Left ventricle myocardium inferior (tissue), 1 donor: ENCODE results near the gene TMEM141. TPM values are rescaled to one million over a fixed set of nuclear protein-coding genes. Genes with fewer than 3 reads are reported as not detected.

Source experiments
- DNase-seq: peaks from one replicate; pipeline ENCODE4 v3.0.0-alpha.2; 2020
- H3K27ac ChIP-seq: fragments of 200-600 bp; replicated peaks from 2 replicates; pipeline ENCODE4 v1.8.0; 2021
- H3K27me3 ChIP-seq: fragments of 200-600 bp; 2 replicates; pipeline ENCODE4 v1.8.0; 2021; ENCODE audit warnings: low read depth
- H3K36me3 ChIP-seq: fragments of 200-600 bp; 2 replicates; pipeline ENCODE4 v1.8.0; 2021
- H3K4me1 ChIP-seq: fragments of 200-600 bp; 2 replicates; pipeline ENCODE4 v1.8.0; 2021
- H3K4me3 ChIP-seq: fragments of 200-600 bp; 2 replicates; pipeline ENCODE4 v1.8.0; 2021; ENCODE audit warnings: mild to moderate bottlenecking, moderate library complexity
- H3K9me3 ChIP-seq: fragments of 200-600 bp; replicated peaks from 2 replicates; pipeline ENCODE4 v1.8.0; 2021
- intact Hi-C: fragments of 100-400 bp; cut with micrococcal nuclease; formaldehyde crosslinking; loops from one replicate; pipeline ENCODE4 v1.11.0; 2022
- total RNA-seq: library from RNA; stranded (reverse); fragmentation: NEBNext Ultra II Directional; extraction: Animal tissue kit (Norgen Biotek cat#: 25700); gene quantifications from one replicate; pipeline ENCODE4 v1.2.1, GENCODE V29; 2021
- TF ChIP-seq, protein P1 (sequence below): fragments of 200-600 bp; IDR thresholded peaks from 2 replicates; pipeline ENCODE4 v1.8.0; 2021; ENCODE audit warnings: antibody characterized with exemption, mild to moderate bottlenecking, borderline replicate concordance
- donor health status: DM: no; HTN: yes; CAD: no; lungs with severe emphysema.

TMEM141 gene
- total RNA-seq, 1 donor from 2014 or later, result 71.4 TPM

DNA sequence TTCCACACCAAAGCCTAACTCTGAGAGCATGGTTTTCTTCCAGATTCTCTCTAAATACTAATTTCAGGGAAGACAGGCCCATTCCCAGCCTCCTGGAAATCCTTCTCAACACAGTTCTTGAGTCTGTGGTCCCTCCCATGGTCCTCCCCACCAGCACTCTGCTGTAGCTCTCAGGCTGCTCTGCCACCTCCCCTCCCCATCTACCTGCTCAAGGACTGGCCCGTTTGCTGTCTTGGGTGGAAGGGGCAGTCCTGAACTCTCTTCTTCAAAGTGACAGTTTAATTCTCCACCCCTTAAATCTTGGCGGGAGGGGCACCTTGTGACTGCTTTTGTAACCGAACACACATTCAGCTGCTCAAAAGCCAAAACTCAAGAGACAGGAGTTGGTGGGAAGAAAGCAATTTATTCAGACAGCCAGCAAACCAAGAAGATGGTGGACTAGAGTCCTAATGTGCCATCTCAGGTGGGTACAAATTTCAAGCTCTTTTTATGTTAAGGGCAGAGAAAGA is 19.2 kb upstream of the TMEM141 start:
- Histone ChIP-seq H3K4me3 (no peak overlapping the region), H3K36me3 (no peaks in the 10 kb centered on the region), H3K27ac (no peak overlapping the region), H3K9me3 (peaks cover 11% of the 10 kb centered on the region), H3K4me1 (no peaks in the 10 kb centered on the region), H3K27me3 (peaks cover 13% of the 10 kb centered on the region)
- no peak for DNase-seq
- TF ChIP-seq, protein P1, sequence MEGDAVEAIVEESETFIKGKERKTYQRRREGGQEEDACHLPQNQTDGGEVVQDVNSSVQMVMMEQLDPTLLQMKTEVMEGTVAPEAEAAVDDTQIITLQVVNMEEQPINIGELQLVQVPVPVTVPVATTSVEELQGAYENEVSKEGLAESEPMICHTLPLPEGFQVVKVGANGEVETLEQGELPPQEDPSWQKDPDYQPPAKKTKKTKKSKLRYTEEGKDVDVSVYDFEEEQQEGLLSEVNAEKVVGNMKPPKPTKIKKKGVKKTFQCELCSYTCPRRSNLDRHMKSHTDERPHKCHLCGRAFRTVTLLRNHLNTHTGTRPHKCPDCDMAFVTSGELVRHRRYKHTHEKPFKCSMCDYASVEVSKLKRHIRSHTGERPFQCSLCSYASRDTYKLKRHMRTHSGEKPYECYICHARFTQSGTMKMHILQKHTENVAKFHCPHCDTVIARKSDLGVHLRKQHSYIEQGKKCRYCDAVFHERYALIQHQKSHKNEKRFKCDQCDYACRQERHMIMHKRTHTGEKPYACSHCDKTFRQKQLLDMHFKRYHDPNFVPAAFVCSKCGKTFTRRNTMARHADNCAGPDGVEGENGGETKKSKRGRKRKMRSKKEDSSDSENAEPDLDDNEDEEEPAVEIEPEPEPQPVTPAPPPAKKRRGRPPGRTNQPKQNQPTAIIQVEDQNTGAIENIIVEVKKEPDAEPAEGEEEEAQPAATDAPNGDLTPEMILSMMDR, result no peak
- intact Hi-C loops, result no loop called here

DNA sequence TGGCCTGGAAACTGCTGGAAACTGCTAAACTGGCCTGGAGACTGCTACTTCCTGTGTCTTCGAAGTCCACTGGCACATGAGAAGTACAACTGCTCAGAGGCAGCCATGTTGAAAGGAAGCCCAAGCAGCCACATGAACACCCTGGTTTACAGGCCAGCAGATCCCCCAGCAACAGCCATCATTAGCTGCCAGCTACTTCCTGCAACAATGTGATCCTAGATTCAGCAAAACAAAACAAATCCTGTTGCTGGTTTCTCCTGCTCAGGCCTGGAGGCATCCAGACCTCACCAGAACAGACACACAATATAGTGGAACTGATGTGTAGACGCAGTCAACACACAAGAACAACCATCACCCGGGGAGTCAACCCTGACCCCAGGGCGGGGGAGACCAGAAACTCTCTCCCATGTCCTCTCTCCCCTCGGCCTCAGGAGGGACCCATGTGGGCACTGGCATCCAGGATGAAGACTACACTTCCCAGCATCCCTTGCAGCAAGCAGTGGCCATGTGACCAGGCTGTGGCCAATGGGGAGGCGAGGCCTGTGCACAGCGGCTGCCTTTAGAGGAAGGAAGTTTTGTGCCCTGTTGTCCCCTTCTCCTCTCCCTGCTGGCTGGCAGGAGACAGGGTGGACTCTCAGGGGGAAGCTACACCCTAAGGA is 17.6 kb upstream of the TMEM141 start:
- no peak overlapping the region for H3K4me3 ChIP-seq
- DNase-seq, result no peak
- H3K4me1 ChIP-seq, result no peaks in the 10 kb centered on the region
- H3K27ac ChIP-seq, result no peak overlapping the region
- H3K36me3 ChIP-seq, result no peaks in the 10 kb centered on the region
- peaks cover 11% of the 10 kb centered on the region for H3K9me3 ChIP-seq
- H3K27me3 ChIP-seq, result no peaks in the 10 kb centered on the region
- TF ChIP-seq, protein P1, result no peak
- intact Hi-C loops, result no loop called here

DNA sequence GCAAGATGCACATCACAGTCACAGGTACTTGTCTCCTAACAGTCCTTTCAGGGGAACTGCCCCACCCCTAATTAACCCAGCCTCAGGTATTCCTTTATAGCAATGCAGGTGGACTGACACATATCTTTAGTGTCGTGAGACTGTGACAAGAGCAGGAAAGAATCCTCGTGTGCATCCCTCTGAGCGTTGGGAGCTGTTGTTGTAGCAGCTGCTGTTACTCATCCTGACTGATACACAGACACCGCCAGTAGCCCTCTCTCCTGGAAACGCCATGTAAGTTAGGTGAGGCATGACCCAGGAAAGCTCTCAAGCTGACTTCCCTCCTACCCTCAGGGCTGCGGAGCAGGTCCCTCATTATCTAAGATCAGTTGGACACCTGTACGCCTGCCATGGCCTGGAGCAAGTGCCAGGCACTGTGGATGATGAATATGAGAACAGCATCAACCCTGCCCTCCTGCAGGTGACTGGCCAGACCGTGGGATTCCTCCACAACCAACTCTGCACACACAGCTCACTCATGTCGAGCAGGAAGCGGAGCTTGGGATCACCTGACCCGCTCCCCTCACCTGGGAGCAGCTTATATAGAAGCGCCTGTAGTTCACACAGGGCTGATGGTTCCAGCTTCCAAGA is 16.6 kb upstream of the TMEM141 start:
- H3K36me3 ChIP-seq, result no peaks in the 10 kb centered on the region
- DNase-seq, result no peak
- no peak overlapping the region for H3K27ac ChIP-seq
- H3K9me3 ChIP-seq, result peaks cover 11% of the 10 kb centered on the region
- no peaks in the 10 kb centered on the region for H3K4me1 ChIP-seq
- TF ChIP-seq, protein P1, result no peak
- H3K27me3 ChIP-seq, result no peaks in the 10 kb centered on the region
- intact Hi-C loops, result no loop called here
- H3K4me3 ChIP-seq, result no peak overlapping the region

DNA sequence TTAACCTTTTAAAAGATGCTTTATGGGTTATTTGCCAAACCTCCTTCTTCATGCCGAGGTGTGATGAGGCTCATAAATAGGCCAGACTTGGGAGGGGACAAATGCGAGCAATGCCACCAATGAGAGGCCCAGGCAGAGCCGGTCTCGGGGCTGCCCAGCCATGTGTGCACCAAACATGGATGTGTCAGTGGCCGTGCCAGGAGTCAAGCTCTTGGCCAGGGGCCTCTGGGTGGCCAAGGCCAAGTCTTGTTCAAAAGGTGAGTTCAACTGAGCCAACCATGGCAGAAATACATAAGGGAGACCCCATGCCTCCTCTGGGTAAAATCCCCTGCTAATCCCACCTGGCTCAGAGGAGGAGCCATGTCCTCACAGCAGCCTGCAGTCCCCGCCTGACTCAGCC is 16.0 kb upstream of the TMEM141 start:
- intact Hi-C loops, result no loop called here

DNA sequence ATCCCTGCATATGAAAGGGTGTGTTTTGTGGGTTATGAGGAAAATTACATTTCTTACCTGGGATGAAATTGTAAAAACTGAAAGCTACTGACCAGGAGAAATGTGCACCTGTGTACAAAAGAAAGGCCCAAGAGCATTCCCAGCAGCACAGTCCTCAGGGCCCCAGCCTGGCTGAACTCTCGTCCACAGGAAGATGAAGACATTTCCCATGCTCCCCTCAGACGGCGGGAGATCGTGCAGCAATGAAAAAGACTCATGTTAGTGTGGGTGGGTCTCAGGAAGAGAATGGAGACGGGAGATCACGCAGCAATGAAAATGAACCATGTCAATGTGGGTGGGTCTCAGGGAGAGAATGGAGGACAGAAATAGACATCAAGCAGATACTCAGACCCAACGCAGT is 14.2 kb upstream of the TMEM141 start:
- Histone ChIP-seq H3K4me1 (no peaks in the 10 kb centered on the region), H3K9me3 (peaks cover 11% of the 10 kb centered on the region), H3K4me3 (no peak overlapping the region), H3K27me3 (no peaks in the 10 kb centered on the region), H3K36me3 (no peaks in the 10 kb centered on the region), H3K27ac (no peak overlapping the region)
- no peak for DNase-seq
- TF ChIP-seq, protein P1, result no peak
- intact Hi-C loops, result no loop called here

More for the DNA sequence above, 16.0 kb upstream of the TMEM141 start:
- TF ChIP-seq, protein P1, result no peak
- Histone ChIP-seq H3K9me3 (peaks cover 11% of the 10 kb centered on the region), H3K36me3 (no peaks in the 10 kb centered on the region), H3K4me1 (no peaks in the 10 kb centered on the region), H3K4me3 (no peak overlapping the region), H3K27ac (no peak overlapping the region), H3K27me3 (no peaks in the 10 kb centered on the region)
- DNase-seq, result no peak
